GM21723 (cell line): ENCODE results near the gene PRPSAP1.

Experiments
- ATAC-seq: cut with Tn5 transposase; IDR thresholded peaks from one replicate; pipeline ENCODE4 v1.9.1; 2021; ENCODE audit warnings: mild to moderate bottlenecking, moderate library complexity; ENCODE audit not compliant: unreplicated experiment

Gene PRPSAP1

DNA sequence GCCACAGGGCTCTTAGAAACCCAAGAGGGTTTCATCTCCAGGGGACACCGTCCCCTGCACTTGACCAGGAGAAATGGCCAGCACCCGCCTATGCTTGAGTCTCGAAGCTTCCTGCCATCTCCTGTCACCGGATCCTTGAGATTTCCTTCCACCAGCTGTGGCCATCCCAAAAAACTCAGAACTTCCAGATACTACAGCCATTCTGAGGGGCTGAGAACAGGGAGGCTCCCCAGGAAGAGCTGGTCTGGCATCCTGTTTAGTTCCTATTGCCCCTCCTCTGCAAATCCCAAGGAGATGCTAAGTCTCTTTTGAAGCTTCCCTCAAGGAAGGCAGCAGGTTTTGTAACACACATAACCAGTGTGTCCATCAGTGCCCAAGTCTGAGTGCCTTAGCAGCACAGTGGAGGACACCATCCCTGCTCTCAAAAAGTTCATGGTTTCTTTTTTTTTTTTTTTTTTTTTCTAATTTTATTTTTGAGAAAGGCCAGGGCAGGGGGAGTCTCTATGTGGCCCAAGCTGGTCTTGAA lies 86.6 kb downstream of the PRPSAP1 start:
- ATAC-seq = no peak

DNA sequence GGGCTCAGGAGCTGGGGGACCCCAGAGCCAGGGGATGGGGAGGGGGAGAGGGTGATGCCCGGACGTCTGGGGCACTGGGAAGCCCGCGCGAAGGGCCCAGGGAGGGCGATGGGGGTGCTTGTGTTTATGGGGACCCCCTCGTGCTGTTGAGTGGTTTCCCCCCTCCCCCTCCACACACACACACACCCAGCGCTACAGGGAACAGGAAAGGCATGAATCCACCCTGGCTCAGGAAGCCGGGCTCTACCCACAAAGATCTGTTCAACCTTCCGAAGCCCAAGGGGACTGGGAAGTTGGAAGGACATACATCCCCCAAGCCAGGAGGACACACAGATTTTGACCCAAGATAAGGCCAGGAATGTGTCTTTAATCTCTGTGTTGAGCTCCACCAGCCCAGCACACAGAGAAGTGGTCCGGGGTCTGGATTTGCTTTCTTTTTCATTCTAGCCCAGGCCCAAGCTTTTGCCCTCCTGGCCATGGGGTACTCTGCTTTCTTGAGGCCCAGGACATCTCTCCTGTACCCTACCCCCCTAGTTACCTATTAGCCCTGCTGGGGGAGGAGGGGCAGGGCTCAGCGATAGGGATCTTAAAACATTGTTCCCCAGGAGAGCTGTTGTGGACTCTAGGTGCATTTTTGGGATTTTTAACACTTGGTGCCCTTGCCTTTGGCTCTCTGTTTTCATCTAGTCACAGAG lies 87.3 kb downstream of the PRPSAP1 start:
- ATAC-seq = no peak

- no peak for ATAC-seq
Measured at GRCh38 chr17:76265624-76266243, 88.0 kb downstream of the PRPSAP1 start.

DNA sequence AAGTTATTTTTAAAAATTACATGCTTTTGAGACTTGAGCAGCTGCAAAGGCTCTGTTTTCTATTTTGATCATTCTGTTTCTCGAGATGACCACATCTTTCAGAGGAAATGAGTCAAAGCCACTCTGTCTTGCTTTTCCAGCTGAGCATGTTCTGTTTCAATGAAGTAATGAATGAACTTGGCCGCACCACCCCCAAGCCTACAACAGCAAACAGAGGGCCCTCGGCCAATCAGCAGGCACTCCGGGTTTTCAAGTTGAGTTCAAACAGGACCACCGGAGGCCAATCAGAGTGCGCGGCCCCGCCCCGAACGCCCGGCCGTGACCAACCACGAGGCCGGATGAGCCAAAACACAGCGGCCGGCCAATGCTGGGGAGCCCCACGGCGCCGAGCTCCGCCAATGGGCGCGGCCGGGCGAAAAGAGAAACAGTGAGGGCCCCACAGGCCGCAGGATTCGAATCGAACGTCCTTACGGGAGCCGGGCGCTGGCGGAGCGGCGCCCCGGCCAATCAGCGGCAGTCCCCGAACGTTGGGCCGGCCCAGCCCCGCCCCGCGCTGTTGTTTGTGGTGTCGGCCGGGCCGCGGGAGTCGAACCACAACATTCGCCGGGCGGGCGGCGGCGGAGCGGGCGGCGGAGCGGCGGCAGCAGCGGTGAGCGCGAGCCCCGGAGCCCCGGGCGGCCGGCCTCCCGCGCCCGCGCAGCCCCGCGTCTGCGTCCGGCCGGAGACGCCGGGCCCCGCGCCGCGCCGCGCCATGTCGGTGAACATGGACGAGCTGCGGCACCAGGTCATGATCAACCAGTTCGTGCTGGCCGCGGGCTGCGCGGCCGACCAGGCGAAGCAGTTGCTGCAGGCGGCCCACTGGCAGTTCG lies 88.7 kb downstream of the PRPSAP1 start, which contains the start of gene UBALD2:
Gene UBALD2 (plus strand): TSS at position 594 of the 869 bp plus-strand sequence. CDS start 158 bp downstream, at position 752.
- peak; percentile 66 for ATAC-seq

DNA sequence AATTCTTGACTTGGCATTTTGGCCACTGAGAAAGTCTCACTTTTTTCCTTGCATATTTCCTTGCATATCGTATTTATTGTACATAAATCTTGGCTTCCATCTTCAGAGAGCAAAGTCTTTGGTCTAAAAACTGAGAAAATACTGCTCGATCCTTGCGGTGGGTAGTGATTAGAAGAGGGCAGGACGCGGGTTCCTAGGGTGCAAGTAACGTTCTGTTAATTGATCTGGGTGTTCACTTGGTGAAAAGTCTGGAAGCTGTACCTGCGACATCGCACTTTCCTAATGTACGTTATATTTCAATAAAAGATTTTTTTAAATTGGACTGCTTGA lies 89.3 kb downstream of the PRPSAP1 start:
- ATAC-seq = no peak

DNA sequence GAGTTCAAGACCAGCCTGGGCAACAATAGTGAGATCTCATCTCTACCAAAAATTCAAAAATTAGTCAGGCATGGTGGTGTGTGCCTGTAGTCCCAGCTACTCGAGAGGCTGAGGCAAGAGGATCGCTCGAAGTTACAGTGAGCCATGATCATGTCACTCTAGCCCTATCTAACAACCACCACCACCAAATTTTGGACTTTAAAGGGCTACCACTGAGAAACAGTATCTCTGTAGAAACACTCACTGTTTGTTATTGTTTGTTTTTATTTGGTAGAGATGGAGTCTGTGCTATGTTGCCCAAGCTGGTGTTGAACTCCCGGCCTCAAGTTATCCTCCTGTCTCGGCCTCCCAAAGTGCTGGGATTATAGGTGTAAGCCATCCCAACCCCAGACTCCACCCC lies 89.8 kb downstream of the PRPSAP1 start:
- no peak for ATAC-seq

- no peak for ATAC-seq
Measured at GRCh38 chr17:76262732-76263344, 90.9 kb downstream of the PRPSAP1 start.

DNA sequence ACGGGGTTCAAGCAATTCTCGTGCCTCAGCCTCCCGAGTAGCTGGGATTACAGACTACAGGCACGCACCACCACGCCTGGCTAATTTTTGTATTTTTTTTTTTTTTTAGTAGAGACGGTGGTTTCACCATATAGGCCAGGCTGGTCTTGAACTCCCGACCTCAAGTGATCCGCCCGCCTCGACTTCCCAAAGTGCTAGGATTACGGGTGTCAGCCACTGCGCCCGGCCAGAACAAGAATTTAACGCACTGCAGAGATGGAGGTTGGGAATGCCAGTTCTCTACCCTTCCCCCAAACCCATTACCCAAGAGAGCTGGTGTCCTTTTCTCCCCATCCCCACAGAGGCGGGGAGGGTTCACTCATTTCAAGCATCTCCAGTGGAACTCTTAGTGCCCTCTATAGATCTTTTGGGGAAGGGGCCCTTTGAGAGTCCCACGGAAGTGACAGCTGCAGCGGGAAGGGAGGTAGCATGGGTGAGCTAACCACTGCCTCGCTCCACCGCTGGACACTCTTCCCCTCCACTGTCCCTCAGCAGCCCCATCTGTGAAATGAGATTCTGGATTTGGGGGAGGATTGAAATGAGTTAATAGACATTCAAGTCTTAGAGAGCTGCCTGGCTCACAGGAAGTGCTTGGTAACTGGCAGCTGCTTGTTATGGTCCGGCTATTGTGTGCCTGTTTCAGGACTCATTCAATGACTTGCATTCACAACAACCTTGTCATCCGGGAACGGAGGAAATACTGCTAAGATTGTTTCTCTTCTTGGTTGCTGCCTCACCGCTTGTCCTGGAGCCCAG lies 92.1 kb downstream of the PRPSAP1 start:
- no peak for ATAC-seq

GRCh38 chr17:76260669-76261068 lies 93.0 kb downstream of the PRPSAP1 start:
- ATAC-seq = no peak

GRCh38 chr17:76260220-76260619 lies 93.5 kb downstream of the PRPSAP1 start:
- no peak for ATAC-seq
